Left hindlimb (tissue), 1 donor: ENCODE measurements around the gene GSE1.
"Not testable (repeated sequence)": the region's sequence is repeated elsewhere in the genome, so short reads cannot be mapped to it uniquely, and the experiment has no call there.

ENCODE experiments used
- DNase-seq: peaks from one replicate; pipeline ENCODE4 v3.0.0-alpha.2; 2018

GSE1 gene

DNA sequence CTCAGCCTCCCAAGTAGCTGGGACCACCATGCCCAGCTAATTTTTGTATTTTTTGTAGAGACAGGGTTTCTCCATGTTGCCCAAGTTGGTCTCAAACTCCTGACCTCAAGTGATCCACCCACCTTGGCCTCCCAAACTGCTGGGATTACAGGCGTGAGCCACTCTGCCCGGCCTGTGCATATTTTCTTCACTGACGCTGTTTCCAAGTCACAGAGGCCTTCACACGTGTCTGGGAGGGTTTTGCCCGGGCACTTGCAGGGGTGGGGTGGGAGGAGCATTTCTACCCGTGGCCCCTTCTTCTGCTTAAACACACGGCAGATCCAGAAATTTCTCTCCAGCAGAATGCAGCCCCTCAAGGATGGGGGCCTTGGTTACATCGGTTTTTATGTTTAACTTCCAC is 20.8 kb upstream of the GSE1 start:
- DNase-seq, result not testable (repeated sequence)

DNA sequence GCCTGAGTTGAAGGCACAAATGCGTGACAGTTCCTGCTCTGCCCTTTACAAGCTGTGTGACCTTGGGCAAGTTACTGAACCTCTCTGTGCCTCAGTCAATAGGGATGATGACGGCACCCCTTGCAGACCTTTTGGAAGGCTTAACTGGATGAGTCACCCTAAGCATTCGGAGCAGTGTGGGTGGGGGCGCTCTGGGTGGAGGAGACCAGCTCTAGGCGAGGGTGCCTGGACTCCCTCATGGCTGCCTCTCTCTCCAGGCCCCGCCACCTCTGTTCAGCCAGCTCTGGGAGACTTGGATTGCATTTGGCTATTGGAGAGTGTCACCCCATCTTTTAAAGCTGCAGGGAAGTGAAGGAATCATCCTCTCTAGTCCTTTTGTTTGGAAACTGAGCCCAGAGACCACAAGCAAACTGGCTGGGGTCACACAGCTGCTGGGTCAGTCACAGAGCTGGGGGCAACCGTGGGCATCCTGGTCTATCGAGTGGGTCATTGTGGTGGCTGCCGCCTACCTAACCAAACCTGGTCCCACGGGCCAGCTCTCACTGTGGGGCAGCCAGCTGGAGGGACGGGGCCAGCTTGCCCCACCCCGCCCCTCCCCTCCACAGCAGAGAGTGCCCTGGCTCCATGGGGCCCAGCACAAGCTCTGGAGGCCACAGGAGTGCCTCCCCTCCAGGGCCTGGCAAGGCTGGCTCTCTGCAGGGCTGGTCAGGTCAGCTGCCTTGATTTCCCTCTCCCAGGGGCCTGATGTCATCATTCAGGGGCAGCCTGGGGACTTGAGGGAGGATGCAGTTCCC is 20.2 kb upstream of the GSE1 start:
- DNase-seq, result no peak

DNA sequence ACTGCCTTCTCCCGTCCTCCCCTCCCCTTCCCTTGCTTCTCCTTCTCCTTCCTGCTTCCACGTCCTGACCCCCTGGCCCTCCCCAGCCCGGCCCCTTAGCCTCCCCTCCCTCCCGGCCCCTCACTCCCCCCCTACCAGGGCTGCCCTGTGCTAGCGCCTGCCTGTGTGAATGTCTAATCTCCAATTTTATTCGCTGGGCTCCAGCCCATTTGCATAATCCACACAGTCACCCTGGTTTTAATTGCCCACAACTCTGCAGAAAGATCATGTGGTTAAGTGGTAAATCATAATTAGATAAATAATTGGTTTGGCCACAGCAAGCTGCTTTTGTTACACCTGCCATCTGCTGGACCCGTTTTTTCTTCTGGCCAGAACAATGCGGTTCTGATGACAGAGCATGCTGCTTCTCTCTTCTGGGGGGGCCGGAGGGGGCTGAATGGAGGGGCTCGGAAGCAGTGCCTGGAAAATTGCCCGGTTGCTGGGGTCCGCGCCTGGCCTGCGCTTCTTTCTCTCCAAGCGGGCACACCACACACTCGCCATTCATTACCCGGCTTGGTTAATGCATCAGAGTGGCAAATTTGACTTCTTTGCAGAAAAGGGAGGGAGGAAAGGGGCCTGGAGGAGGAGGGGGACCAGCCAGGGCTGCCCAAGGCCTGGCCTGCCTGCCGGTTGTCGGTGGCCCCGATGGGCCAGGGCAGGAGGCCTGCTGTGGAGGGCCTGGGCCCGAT is 19.5 kb upstream of the GSE1 start:
- DNase-seq, result no peak

DNA sequence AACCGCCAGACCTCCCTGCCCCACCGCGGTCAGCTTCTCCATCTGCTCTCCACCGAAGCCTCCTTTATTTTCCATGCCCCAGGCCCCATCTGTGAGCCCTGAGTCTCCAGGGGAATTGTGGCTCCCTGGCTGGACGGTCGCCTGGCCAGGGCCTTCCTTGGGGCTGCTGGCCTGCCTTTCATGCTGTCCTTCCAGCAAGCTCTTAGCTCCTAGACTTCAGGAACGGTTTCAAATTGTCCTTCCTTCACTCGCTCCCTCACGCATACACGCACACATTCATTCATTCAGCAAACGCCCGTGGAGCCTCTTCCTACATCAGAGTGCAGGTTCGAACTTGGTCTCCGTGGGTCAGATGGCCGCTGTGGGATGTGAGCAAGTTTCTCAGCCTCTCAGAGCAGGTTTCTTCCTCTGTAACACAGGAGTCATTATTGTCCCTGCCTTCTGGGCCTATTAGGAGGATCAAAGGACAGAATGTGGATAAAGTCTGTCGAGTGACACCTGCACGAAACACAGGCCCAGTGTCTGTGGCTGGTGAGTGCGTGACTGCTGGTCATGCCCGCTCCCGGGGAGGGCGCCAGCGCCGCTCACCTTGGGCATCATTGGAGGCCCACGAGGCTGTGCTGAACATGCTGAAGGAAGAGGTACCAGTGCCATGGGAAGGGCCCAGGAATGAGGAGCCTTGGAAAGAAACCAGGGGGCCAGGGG is 18.7 kb upstream of the GSE1 start:
- DNase-seq, result no peak

DNA sequence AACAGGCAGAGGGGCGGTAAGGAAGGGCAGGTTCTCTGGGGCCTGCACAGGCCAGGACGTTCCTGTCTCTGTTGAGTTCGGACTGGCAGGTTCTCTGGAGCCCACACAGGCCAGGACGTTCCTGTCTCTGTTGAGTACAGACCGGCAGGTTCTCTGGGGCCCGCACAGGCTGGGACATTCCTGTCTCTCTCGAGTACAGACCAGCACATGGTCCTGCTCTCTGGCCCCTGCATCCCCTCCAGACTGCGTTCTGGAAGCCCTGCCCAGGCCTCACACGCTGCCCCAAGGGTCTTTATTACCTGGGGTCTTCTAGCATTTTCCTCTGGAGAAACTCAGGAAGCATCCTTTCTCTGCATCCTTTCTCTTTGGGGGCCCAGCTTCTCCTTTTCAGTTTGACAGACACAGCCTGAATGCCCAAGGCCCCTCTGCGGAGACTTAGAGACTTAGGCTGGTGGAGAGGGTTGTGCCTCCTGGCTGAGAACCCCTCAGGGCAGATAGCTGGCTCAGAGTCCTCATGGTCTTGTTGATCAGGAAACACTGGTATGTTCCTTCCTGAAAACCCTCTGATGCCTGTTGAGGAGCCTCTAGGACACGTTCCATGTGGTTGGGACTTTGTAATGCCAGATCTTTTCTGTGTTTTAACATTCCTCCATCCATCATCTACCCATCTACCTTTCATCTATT is 18.0 kb upstream of the GSE1 start:
- no peak for DNase-seq

DNA sequence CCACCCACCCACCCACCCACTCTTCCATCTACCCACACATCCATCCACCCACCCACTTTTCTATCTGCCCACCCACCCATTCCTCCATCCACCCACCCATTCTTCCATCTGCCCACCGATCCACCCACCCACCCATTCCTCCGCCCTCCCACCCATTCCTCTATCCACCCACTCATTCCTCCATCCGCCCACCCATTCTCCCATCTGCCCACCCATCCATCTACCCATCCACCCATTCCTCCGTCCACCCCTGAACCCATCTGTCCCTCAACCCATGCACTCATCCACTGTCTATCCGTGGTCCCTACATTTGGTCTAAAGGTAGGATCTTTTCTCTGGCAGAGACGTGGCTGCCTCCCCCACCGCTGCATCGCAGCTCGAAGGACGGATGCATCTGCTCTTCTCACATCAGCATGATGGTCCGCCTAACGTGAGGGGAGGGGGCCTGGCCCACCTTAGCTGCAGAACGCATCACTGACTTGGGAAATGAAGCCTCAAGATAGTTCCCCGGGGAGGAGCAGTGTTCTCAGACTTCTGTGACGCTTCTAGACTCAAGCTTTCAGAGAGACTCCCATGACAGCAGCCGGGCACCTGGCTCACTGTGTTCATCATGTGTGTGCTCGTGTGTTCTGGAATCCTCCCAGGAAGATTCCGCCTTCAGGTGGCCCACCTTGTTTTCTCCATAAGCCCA is 17.2 kb upstream of the GSE1 start:
- no peak for DNase-seq

DNA sequence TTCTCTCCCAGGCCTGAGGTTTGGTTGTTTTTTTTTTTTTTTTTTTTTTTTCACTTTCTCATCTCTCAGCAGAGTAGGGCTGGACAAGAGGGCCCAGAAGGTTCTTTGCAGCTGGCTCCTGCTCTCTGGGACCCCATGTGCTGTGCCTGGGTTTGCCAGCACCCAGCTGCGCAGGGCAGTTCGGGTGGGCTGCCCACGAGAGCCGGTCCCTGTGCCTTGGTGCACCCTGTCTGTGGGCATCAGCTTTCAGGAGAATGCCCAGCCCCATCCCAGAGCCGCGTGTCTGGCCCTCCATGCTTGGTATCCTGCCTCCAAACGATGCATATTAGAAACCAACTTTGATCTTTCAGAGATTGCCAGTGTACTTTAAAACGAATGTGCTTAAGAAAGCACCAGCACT is 15.0 kb upstream of the GSE1 start:
- DNase-seq, result no peak

DNA sequence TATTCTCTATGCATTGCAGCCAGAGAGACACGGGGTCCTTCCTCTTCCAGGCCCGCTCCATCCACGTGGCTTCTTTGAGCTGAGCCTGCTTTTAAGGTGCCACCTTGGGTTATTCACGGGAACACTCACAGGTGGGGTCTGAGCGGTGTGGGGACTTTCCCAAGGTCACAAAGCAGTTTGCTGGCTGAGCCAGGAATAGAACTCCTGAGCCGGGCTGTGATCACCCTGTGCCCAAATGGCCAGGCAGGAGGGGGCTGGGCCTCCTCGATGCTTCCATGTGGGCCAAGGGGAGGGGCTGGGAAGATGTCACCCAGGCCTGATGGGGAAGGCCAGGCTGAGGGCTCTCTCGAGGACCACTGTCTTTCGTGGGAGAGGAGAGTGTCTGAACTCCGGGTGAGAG is 13.0 kb upstream of the GSE1 start:
- no peak for DNase-seq

DNA sequence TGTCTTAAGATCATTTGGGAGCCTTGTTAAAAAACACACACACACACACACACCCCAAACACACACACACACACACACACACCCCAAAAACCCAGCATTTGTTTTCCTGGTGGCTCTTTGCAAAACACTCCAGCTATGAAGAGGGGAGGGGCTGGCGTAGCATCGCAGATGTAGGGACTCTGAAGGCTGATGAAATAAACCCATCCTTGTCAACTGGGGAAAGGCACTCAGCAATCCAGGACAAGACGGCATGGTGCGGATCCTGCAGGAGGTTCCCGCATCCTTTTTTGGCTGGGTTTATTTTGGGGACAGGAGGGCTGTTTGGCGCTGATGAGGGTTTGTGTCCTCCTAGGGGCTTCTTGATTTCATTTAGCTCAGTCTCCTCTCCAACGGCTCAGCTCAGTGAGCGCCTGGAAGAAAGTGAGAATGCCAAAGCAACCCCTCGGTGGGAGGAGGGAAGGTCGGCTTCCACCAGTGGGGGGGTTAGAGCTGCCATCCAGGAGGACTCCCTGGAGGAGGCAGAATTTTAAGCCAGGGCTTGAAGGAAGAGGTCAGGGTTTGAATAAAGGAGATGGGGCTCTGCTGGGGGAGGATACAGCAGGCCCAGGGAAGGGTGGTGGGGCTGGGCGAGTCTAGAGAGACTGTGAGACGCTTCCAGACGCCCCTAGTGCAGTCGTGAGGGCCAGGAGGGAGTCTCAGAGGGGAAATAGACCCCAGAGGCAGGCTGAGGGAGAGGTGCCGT is 12.4 kb upstream of the GSE1 start:
- no peak for DNase-seq

DNA sequence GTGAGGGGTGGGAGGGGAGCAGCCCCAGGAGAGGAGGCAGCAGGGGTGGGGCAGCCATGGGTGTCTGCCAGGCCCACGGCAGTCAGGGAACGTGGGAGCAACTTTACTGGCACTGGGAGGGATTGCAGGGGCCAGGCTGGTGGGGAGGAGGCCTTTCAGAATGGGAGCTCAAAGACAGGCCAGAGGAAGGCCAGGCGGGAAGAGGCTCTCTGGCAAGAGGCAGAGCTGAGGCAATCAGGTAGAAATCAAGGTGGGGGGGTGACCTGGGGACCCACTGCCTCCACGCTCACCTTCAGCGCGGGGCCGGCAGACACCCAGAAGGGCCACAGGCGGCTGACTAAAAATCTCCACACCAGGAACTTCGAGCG is 11.9 kb upstream of the GSE1 start:
- DNase-seq, result no peak

DNA sequence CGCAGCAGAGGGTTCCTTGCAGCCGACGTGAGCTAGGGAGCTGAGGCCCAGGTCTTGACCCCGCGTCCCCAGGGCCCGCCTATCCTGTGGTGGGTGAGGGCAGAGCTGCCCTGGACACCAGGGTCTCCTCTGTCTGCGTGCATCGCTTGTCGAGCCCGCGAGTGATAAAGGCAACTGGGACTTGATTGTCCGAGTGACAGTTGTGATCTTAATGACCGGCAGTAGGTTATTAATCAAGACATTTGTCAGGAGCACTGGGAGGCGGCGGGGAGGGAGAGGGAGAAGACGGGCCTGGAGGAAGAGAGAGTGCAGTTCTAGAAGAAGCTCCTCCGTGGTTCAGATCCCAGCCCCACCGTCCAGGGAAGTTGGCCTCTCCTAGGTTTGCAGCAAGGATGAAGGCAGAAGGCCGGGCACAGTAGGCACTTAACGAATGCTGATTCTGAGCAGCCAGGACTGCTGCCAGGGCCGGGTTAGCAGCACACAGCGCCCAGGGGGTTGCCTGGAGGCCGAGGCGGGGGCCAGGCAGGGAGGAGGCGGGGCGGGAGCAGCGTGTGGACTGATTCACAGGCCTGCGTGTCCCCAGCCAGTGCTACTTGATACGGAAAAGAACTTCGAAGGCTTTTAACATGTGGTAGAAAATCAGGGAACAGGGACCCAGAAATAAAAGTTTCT is 11.3 kb upstream of the GSE1 start:
- DNase-seq, result no peak

DNA sequence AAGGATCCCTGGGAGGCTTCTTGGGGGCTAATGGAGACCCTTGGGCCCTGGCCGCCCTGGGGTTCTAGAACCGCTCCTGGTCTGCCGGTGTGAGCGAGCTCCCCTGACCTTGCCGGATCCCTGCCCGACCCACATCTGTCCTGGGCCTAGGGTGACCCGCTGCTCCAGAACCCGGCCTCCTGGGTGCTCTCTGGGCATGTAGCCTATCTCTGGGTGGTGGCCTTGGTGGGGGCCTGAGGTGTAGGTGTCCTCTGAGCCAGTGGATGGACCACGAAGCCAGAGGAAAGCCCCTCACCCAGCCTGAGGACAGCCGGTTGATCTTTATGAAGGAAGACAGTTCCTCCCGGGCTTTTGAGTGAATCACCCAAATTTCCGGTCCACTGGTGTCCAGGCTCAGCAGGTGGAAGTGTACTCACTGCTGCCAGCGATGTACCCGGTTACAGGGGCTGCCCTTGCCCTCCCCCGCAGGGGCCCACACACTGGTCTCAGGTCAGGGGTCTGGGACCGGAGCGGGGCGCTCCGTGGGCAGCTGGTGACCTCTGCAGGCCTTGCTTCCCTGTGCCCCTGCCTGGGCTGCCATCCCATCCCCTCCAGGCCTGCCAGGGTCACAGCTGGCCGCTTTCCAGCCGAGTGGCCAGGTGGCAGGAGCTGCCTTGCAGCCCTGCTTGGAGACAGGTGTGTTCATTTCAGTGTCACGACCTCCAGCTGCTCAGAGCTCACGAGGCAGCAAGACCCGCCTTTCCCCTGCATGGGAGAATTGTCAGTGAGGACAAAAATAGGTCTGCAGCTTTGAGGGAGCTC is 10.5 kb upstream of the GSE1 start:
- no peak for DNase-seq

DNA sequence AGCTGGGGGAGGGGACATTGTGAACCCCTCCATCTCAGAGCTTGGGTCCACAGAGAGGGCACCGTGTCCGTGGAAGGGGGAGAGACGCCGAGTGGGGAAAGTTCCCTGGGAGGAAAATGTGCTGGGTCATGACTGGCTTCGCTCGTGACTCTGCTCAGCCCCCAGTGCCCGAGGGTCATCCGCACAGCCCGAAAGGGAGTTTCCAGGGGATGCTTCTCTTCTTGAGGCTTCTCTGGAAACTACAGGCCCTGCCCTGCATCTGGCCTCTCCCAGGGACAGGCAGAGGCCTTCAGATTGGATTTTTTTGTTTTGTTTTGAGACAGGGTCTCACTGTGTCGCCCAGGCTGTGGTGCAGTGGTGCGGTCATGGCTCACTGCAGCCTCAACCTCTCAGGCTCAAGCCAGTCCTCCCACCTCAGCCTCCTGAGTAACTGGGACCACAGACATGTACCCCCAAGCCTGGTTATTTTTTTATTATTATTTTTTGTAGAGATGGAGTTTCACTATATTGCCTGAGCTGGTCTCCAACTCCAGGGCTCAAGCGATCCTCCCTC is 9.8 kb upstream of the GSE1 start:
- no peak for DNase-seq

DNA sequence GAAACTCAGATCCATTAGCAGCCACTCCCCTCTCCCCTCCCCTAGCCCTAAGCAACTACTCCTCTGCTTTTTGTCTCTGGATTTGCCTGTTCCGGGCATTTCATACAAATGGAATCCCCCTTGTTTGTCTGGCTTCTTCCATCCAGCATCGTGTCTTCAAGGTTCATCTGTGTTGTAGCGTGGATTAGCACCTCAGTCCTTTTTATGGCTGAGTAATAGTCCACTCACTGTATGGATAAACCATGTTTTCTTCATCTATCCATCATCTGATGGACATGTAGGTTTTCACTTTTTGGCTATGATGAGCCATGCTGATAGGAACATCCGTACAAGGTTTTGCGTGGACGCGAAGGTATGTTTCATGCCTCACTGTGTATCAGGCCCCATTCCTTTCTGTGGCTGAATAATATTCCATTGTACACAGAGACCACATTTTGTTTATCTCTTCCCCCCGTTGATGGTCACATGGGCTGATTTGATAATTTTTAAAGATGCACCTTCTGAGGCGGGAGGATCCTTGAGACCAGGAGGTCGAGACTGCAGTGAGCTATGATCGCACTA is 8.9 kb upstream of the GSE1 start:
- DNase-seq, result no peak

DNA sequence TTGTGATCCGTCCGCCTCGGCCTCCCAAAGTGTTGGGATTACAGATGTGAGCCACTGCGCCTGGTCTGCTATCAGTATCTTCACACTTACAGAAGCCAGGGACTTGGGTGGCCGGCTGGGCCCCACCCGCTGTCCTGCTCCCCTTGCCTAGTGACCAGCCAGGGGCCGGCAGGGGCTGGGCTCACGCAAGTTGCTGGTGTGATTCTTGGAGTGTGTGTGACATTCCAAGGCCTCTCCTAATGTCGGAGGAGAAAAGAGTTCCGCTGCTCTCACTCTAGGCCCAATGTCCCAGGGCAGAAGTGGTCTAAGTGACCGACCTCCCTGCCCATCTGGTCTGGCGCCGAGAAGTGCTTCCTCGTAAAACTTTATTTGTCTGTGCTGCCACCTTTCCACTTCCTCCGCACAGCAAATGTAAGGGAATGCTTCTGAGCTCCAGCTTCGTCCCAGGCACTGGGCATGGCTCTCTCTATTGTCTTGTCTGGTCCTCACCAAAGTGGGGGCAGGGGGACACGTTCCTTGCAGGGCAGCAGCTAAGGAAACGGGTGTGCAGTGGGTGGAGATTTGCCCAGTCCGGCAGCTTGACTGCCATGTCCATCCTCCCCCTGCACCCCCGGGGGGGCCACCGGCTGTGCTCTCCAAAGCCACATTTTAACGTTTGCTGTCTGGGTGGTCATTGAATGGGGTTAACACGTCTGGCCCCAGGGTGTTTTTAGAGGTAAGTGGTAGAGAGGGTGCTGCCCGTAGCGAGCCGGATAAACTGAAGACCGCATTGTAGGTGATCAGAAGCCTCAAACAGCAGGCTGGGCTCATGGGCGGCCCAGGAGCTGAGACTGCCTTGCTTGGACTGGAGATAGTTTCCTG is 7.8 kb upstream of the GSE1 start:
- DNase-seq, result no peak

DNA sequence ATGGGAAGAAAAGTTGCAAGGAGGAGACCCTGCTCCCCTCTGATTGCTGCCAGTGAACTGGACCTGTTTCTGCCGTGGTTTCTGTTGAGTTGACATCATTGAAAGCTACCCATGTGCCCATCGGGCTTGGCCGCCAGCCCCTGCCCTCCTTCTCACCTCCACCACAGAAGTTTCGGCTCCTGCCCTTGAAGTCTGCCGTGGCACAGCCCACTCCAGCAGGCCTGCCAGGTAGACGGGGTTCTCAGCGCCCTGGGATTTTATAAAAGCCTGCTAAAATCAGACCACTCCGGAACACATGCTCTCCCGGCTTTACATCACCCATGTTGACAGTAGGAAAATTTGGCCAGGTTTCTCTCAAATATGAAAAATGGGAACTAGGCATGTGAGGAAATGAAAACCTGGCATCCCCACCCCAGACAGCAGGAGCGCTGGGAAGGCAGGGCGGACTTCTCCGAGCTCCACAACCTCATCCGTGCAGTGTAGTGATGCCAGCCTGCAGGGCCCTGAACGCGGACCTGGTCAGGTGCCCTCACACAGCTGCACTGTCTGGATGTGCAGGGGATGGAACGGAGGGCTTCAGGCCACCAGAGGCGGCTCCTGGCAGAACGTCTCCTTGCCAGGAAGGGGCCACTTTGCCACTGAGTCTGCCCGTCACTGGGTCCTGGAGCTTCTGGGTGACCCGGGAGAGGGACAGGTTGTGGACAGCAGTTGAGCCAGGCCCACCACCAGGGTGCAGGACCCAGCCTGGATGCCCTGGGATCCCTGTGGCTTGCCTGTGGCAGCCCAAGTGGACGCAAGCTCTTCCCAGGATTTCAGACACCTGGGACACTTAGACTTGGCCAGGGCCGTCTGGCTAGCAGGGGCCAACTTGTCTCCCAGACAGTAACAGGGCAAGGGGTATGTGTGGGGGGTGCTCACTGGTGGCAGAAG is 6.9 kb upstream of the GSE1 start:
- DNase-seq, result no peak

DNA sequence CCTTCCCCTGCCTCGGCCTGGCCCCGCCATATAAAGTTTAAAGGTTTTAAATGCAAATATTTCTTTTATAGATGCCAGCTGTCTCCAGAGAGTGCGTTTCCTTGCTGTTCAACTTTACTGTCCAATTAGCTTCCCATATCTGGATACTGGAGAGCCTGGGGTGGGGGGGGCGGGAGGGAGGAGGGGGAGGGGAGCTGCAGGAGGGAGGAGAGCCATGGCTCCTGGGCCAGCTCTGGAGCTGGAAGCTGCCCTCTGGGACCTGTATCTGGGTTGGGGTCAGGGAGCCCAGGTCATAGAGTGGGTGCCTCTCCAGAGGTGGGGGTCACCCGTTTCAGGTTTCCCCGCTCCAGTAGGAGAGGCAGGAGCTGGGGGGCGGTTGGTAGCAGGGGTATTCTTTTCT is 6.2 kb upstream of the GSE1 start:
- DNase-seq, result no peak

DNA sequence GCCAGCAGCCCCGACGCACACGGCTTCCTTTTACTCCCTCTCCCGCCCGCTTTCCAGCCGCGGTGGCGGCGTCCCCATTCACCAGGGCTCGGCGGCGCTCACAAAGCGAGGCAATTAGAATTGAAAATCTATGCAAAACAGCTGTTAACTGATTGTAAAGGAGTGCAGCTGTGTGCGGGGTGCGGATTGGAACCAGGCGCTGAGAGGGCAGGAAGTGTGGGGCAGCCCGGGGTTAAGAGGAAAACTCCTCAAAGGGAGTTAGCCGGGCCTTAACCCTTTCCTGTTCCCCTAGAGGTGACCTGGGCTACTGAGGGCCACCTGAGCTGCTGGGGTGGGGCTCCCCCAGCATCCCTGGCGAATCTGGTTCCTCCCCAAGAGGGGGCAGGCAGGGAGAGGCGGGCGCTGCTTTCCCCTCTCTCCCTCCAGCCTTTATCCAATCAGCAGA is 5.8 kb upstream of the GSE1 start:
- DNase-seq, result no peak
